Activated CD8-positive, alpha-beta memory T cell treated with anti-CD3 and anti-CD28 coated beads, Interleukin-2, amount 50 U/mL, for 24 hours (primary cell): ENCODE results near the gene MCUB.
"Not testable (repeated sequence)": the region's sequence is repeated elsewhere in the genome, so short reads cannot be mapped to it uniquely, and the experiment has no call there.

Source experiments
- DNase-seq: peaks from one replicate; pipeline ENCODE4 v3.0.0-alpha.2; 2020; ENCODE audit errors: extremely low read depth

The MCUB gene

GRCh38 chr4:109629775-109630174, 69.7 kb downstream of the MCUB start:
- no peak for DNase-seq

DNA sequence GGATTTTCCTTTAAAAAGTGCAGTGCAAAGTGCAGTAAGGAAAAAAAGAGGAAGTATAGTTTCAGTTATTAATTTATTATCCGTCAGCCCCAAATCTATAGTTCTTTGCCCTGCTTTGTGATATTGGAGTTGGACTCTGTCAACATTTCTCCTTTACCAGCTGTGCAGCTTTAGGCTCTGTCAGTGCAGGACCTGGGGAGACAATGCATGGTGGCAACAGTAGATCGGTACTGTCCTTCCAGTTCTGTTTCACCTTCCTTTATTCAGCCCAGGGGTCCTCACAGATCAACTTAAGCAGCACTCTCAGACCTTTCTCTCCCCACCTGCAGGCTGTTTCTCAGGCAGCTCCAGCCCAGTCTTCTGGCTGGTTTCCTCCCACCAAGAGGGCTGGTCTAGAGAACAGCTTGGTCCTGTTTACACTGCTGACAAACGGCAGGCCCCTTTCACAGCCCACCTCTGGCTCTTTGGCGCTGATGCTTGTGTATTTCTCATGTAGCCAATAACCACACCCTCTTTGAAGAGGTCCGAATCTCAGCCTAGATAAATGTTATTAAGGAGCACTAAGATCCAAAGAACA, 71.6 kb downstream of the MCUB start:
- no peak for DNase-seq

DNA sequence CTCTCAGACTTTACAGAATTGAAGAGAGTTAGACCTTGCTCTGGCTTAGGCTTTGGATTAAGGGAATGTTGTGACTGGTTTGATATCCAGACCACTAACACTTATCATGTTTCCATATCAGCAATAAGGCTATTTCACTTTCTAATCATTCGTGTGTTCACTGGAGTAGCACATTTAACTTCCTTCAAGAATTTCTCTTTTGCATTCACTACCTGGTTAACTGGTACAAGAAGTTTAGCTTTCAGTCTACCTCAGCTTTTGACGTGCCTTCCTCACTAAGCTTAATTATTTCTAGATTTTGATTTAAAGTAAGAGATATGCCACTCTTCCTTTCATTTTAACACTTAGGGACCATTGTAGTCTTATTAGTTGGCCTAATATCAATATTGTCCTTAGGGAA, 80.6 kb downstream of the MCUB start:
- no peak for DNase-seq

DNA sequence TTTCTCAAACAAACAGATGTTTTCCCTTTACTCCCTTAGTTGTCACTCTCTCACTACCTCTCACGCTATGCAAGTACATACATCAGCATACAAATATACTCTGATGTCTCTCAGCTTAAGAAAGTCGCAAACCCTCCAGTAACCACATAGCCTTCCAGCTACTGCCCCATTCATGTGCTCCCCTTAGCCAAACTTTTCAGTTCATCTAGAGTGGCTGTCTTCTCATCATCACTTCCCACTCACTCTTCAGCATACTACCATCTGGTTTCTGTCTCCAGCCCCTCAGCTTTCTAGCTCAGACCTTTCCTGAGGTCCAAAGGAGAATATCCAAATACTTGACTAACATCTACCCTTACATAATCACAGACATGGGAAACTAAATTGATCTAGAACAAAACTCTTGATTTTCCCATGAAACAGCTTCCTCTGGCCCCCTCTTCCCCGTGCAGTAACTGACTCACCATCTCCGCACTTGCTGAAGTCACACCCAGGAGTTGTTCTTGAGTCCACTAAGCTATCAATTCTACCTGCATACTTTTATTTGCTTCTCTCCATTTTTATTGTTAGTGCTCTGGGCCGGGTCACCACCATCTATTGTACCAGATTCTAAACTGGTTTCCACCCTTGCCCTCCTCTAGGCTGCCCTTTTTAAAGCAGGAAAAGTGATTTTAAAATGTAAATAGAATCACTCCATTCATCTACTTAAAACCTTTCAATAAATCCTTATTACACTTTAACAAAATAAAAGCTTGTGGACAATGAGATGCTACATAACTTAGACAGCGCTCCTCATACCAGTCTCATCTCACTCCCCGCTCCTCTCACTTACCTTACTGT, 86.0 kb downstream of the MCUB start:
- no peak for DNase-seq

- DNase-seq, result no peak
Measured at GRCh38 chr4:109648266-109648996, 88.4 kb downstream of the MCUB start.

GRCh38 chr4:109648997-109649575, 89.0 kb downstream of the MCUB start:
- no peak for DNase-seq

- DNase-seq, result no peak
Measured at GRCh38 chr4:109649872-109650271, 89.8 kb downstream of the MCUB start.

- DNase-seq, result no peak
Measured at GRCh38 chr4:109655396-109655795, 95.3 kb downstream of the MCUB start.

GRCh38 chr4:109657854-109658418, 97.9 kb downstream of the MCUB start:
- DNase-seq, result no peak

- DNase-seq, result no peak
Measured at GRCh38 chr4:109658871-109659410, 98.9 kb downstream of the MCUB start.

DNA sequence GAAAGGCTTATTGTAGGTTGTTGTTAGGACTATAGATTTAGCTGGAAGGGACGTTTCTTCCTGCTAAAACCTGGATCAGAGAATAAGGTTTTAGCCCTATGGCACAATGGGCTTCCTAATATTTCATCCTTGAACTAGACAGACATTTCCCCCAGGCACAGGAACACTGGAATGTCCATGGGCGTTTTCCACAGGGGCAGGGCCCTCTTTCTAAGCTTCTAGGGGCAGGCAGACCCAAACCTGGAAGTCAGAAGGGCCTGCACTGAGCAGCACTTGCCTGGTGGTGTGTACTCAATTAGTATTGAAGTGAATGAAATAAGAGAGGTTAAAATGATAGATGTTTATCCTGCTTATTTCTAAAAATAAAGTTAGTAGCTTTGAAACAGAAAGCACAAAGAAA, 102.1 kb downstream of the MCUB start:
- no peak for DNase-seq

DNA sequence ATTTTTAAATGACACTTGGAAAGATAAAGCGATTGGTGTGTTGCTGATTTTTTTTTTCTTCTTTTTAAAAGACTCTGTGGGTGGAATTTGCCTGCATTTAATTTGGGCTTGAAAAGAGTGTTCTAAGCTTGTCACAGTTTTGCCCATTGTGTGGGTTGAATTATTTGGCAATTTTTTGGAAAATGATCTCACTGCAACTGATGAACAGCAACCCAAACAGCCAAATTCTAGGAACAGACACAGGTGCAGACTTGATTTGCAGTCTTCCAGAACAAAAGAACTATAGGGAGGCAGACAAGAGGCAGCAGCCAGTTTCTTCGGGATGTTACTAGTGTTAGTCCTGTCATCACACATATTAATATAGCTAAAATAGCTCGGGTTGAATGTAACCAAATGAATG, 102.7 kb downstream of the MCUB start:
- no peak for DNase-seq

DNA sequence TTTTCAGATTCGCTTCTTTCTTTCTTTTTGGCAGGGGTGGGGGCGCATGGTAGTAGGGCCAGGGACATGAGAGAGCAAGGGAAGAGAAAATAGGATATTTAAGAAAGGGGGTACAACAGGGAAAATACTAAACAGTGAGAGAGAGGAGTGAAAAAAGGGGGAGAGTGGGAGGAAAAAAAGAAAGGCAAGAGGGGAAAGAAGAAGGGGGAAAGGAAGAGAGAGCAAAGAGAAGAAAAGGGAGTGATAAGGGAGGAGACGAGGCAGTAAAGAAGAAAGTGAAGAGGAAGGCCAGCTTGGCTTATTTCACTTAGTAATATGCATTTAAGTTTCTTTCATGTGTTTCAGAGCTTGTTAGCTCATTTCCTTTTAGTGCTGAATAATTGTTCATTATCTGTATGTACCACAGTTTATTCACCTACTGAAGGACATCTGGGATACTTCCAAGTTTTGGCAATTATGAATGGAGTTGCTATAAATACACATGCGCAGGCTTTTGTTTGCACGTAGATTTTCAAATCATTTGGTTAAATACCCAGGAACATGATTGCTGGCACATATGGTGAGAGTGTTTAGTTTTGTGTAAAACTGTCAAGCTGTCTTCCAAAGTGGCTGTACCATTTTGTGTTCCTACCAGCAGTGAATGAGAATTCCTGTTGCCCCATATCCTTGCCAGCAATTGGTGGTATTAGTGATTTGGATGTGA, 105.9 kb downstream of the MCUB start:
- DNase-seq, result no peak

- no peak for DNase-seq
Measured at GRCh38 chr4:109671350-109671749, 111.3 kb downstream of the MCUB start.

- DNase-seq, result no peak
Measured at GRCh38 chr4:109672169-109672930, 112.3 kb downstream of the MCUB start.

DNA sequence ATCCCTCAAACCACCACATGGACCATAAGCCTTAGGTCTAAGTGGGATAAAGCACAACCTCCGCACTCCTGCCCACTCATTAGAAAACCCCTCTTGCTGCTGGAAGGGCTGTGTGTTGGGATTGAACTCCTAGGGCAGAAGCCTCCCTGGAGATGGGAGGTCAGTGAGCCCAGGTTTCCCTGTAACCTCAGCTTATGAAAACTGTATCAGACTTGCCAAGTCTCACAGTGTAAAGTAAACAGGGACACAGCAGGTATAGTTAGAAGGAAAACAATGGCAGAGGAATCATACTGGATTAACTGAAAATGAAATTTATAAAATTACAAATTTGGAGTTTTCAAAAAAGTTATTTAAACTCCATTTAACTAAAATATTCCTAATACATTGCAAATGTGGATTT, 113.3 kb downstream of the MCUB start:
- no peak for DNase-seq

DNA sequence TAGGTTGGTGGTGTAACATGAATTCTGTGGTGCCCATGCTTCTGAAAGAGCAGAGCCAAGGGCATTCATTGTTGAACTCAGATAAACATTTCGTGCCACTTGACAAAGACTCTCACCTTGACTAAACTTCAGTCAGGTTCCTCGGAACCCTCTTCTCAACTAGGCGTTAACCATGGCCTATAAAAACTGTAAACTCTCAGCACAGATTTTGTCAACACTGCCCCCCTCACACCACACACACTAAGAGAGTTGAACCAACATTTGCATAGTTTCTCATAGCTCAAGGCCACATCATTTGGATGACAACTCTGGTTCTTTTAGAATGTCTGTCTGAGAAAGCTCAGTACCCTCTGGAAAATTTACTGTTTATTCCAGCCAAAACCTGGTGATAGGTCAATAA, 115.1 kb downstream of the MCUB start:
- DNase-seq, result no peak

DNA sequence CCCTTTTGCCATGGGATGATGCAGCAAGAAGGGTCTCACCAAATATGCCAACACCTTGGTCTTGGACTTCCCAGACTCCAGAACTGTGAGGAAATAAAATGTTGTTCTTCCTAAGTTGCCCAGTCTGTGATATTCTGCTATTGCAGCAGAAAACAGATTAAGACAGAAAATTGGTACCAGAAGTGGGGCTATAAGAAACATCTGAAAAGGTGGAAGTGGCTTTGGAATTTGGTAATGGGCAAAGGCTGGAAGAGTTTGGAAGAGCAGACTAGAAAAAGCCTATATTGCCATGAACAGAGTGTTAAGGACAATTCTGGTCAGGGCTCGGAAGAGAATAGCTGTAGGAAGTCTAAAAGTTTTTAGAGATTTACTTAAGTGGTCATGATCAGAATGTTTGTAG, 115.8 kb downstream of the MCUB start:
- no peak for DNase-seq

DNA sequence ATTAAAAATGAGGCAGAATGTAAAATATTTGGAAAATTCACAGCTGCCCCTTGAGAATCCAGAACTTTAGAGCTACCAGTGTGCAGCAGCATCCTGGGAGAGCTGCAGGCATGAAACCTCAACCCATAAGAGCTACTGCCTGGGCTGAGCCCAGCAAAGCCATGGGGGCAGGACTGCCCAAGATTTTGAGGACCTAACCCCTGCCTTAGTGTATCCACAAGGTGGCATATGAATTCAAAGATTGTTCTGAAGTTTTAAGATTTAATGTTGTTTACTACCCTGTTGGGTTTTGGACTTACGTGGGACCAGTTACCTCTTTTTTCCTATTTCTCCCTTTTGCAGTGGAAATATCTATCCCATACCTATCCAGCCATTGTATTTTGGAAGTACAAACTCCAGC, 116.8 kb downstream of the MCUB start:
- no peak for DNase-seq

DNA sequence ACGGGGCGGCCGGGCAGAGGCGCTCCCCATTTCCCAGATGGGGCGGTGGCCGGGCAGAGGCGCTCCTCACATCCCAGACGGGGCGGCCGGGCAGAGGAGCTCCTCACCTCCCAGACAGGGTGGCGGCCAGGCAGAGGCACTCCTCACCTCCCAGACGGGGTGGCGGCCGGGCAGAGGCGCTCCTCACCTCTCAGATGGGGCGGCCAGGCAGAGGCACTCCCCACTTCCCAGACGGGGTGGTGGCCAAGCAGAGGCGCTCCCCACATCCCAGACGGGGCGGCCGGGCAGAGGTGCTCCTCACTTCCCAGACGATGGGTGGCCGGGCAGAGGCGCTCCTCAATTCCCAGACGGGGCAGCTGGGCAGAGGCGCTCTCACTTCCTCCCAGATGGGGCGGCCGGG, 118.4 kb downstream of the MCUB start:
- DNase-seq, result not testable (repeated sequence)

DNA sequence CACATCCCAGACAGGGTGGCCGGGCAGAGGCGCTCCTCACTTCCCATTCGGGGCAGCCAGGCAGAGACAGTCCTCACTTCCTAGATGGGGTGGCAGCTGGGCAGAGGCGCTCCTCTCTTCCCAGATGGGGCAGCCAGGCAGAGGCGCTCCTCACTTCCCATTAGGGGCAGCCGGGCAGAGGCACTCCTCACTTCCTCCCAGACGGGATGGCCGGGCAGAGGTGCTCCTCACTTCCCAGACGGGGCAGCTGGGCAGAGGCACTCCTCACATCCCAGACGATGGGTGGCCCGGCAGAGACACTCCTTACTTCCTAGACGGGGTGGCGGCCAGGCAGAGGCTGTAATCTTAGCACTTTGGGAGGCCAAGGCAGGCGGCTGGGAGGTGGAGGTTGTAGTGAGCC, 118.9 kb downstream of the MCUB start:
- DNase-seq, result not testable (repeated sequence)
